PC-9 (cell line): ENCODE data around the gene ERG.

ENCODE experiments used
- EZH2 ChIP-seq: fragments of 200-600 bp; sonication (generic); IDR thresholded peaks from 2 replicates; pipeline ENCODE4 v1.8.0; 2017; ENCODE audit warnings: antibody characterized with exemption, low read depth
- TF ChIP-seq, protein P1 (sequence below): fragments of 200-600 bp; sonication (generic); conservative IDR thresholded peaks from 2 replicates; pipeline ENCODE4 v1.6.1; 2017; ENCODE audit warnings: mixed run types, antibody characterized with exemption, mild to moderate bottlenecking, moderate library complexity

DNA sequence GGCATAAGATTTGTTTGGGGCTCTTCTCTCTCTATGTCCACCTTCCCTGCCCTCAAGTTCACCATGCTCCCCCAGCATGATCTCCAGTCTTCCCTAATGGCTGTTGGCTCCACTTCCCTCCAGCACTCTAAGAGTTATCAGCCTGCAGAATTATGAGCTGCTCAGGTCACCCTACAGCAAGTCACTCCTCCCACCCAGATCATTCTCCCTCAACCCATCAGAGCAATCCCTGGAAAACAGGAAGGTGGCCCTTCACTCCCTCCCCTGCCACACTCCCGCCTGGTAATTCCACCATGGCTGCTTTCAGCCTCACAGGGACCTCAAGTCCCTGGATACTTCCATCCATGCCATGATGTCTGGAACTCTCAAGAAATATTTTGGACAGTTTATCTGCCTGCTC lies 137.0 kb downstream of the ERG start:
- TF ChIP-seq, protein P1, sequence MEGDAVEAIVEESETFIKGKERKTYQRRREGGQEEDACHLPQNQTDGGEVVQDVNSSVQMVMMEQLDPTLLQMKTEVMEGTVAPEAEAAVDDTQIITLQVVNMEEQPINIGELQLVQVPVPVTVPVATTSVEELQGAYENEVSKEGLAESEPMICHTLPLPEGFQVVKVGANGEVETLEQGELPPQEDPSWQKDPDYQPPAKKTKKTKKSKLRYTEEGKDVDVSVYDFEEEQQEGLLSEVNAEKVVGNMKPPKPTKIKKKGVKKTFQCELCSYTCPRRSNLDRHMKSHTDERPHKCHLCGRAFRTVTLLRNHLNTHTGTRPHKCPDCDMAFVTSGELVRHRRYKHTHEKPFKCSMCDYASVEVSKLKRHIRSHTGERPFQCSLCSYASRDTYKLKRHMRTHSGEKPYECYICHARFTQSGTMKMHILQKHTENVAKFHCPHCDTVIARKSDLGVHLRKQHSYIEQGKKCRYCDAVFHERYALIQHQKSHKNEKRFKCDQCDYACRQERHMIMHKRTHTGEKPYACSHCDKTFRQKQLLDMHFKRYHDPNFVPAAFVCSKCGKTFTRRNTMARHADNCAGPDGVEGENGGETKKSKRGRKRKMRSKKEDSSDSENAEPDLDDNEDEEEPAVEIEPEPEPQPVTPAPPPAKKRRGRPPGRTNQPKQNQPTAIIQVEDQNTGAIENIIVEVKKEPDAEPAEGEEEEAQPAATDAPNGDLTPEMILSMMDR = no peak
- no peak for TF ChIP-seq EZH2
